ENCODE results near the gene MACROD1. TPM values are rescaled to one million over a fixed set of nuclear protein-coding genes. Genes with fewer than 3 reads are reported as not detected.
A peak's percentile ranks its signal among the peaks of the same experiment; 100 is the strongest.
"Not testable (repeated sequence)": the region's sequence is repeated elsewhere in the genome, so short reads cannot be mapped to it uniquely, and the experiment has no call there.

MACROD1 gene
- polyA plus RNA-seq, 2 donors, result 25.6 to 75.6 TPM

GRCh38 chr11:64176751-64177150 lies 10.8 kb upstream of the MACROD1 start:
- Histone ChIP-seq H3K27ac (ENCODE audit: low read depth in 2 of 2, low read length in 1 of 2) (no peak overlapping the region), H3K4me1 (ENCODE audit: control insufficient read depth in 2 of 2, insufficient read depth in 2 of 2, low read length in 1 of 2) (peaks cover 0 to 6% of the 10 kb centered on the region in 2 donors), H3K9me3 (ENCODE audit: control insufficient read depth in 2 of 2, insufficient read depth in 1 of 2, low read depth in 1 of 2, low read length in 1 of 2) (peaks cover 0 to 2% of the 10 kb centered on the region in 2 donors), H3K27me3 (ENCODE audit: control insufficient read depth in 1 of 2, insufficient read depth in 2 of 2, low read length in 2 of 2) (no peaks in the 10 kb centered on the region), H3K36me3 (ENCODE audit: control insufficient read depth in 2 of 2, insufficient read depth in 2 of 2, low read length in 1 of 2) (no peaks in the 10 kb centered on the region), H3K4me3 (ENCODE audit: low read depth in 1 of 2, low read length in 2 of 2) (no peak overlapping the region)
- WGBS, 2 donors, result 84 to 87% methylated on average over 8 of the region's 8 CpGs

GRCh38 chr11:64173616-64174355 lies 7.9 kb upstream of the MACROD1 start:
- Histone ChIP-seq H3K9me3 (ENCODE audit: control insufficient read depth in 2 of 2, insufficient read depth in 1 of 2, low read depth in 1 of 2, low read length in 1 of 2) (peaks cover 0 to 2% of the 10 kb centered on the region in 2 donors), H3K4me1 (ENCODE audit: control insufficient read depth in 2 of 2, insufficient read depth in 2 of 2, low read length in 1 of 2) (no peaks in the 10 kb centered on the region), H3K36me3 (ENCODE audit: control insufficient read depth in 2 of 2, insufficient read depth in 2 of 2, low read length in 1 of 2) (no peaks in the 10 kb centered on the region), H3K4me3 (ENCODE audit: low read depth in 1 of 2, low read length in 2 of 2) (no peak overlapping the region), H3K27ac (ENCODE audit: low read depth in 2 of 2, low read length in 1 of 2) (no peak overlapping the region), H3K27me3 (ENCODE audit: control insufficient read depth in 1 of 2, insufficient read depth in 2 of 2, low read length in 2 of 2) (no peaks in the 10 kb centered on the region)
- 89 to 90% methylated on average over 4 of the region's 4 CpGs for WGBS, 2 donors

GRCh38 chr11:64170419-64170818 lies 4.5 kb upstream of the MACROD1 start:
- Histone ChIP-seq H3K36me3 (ENCODE audit: control insufficient read depth in 2 of 2, insufficient read depth in 2 of 2, low read length in 1 of 2) (no peaks in the 10 kb centered on the region), H3K4me1 (ENCODE audit: control insufficient read depth in 2 of 2, insufficient read depth in 2 of 2, low read length in 1 of 2) (peaks cover 0 to 2% of the 10 kb centered on the region in 2 donors), H3K27ac (ENCODE audit: low read depth in 2 of 2, low read length in 1 of 2) (no peak overlapping the region), H3K9me3 (ENCODE audit: control insufficient read depth in 2 of 2, insufficient read depth in 1 of 2, low read depth in 1 of 2, low read length in 1 of 2) (peaks cover 0 to 2% of the 10 kb centered on the region in 2 donors), H3K27me3 (ENCODE audit: control insufficient read depth in 1 of 2, insufficient read depth in 2 of 2, low read length in 2 of 2) (no peaks in the 10 kb centered on the region), H3K4me3 (ENCODE audit: low read depth in 1 of 2, low read length in 2 of 2) (no peak overlapping the region)
- WGBS, 2 donors, result 89 to 93% methylated on average over 4 of the region's 4 CpGs

- peak overlapping the region; percentile 71 to 72 for H3K4me3 ChIP-seq (ENCODE audit: low read depth in 1 of 2, low read length in 2 of 2)
- no peaks in the 10 kb centered on the region for H3K9me3 ChIP-seq (ENCODE audit: control insufficient read depth in 2 of 2, insufficient read depth in 1 of 2, low read depth in 1 of 2, low read length in 1 of 2)
- no peaks in the 10 kb centered on the region for H3K27me3 ChIP-seq (ENCODE audit: control insufficient read depth in 1 of 2, insufficient read depth in 2 of 2, low read length in 2 of 2)
- no peaks in the 10 kb centered on the region for H3K36me3 ChIP-seq (ENCODE audit: control insufficient read depth in 2 of 2, insufficient read depth in 2 of 2, low read length in 1 of 2)
- peak overlapping the region; percentile 93 to 94 for H3K27ac ChIP-seq (ENCODE audit: low read depth in 2 of 2, low read length in 1 of 2)
- WGBS, 2 donors, result 1 to 2% methylated on average over 32 of the region's 32 CpGs
- peaks cover 0 to 7% of the 10 kb centered on the region in 2 donors for H3K4me1 ChIP-seq (ENCODE audit: control insufficient read depth in 2 of 2, insufficient read depth in 2 of 2, low read length in 1 of 2)
Measured at GRCh38 chr11:64165481-64165841, 452 bp downstream of the MACROD1 start.

- WGBS, 2 donors, result 49% methylated on average over 20 of the region's 20 CpGs
- Histone ChIP-seq H3K27ac (ENCODE audit: low read depth in 2 of 2, low read length in 1 of 2) (peak overlapping the region in 1 of 2 donors; percentile 94), H3K4me1 (ENCODE audit: control insufficient read depth in 2 of 2, insufficient read depth in 2 of 2, low read length in 1 of 2) (peaks cover 0 to 7% of the 10 kb centered on the region in 2 donors), H3K27me3 (ENCODE audit: control insufficient read depth in 1 of 2, insufficient read depth in 2 of 2, low read length in 2 of 2) (no peaks in the 10 kb centered on the region), H3K4me3 (ENCODE audit: low read depth in 1 of 2, low read length in 2 of 2) (peak overlapping the region; percentile 71 to 72), H3K36me3 (ENCODE audit: control insufficient read depth in 2 of 2, insufficient read depth in 2 of 2, low read length in 1 of 2) (no peaks in the 10 kb centered on the region), H3K9me3 (ENCODE audit: control insufficient read depth in 2 of 2, insufficient read depth in 1 of 2, low read depth in 1 of 2, low read length in 1 of 2) (no peaks in the 10 kb centered on the region)
Measured at GRCh38 chr11:64164392-64165312, 1.3 kb downstream of the MACROD1 start.

- H3K4me1 ChIP-seq (ENCODE audit: control insufficient read depth in 2 of 2, insufficient read depth in 2 of 2, low read length in 1 of 2), result peaks cover 0 to 7% of the 10 kb centered on the region in 2 donors
- no peaks in the 10 kb centered on the region for H3K9me3 ChIP-seq (ENCODE audit: control insufficient read depth in 2 of 2, insufficient read depth in 1 of 2, low read depth in 1 of 2, low read length in 1 of 2)
- no peaks in the 10 kb centered on the region for H3K27me3 ChIP-seq (ENCODE audit: control insufficient read depth in 1 of 2, insufficient read depth in 2 of 2, low read length in 2 of 2)
- H3K4me3 ChIP-seq (ENCODE audit: low read depth in 1 of 2, low read length in 2 of 2), result no peak overlapping the region
- 93 to 94% methylated on average over 5 of the region's 5 CpGs for WGBS, 2 donors
- H3K27ac ChIP-seq (ENCODE audit: low read depth in 2 of 2, low read length in 1 of 2), result no peak overlapping the region
- H3K36me3 ChIP-seq (ENCODE audit: control insufficient read depth in 2 of 2, insufficient read depth in 2 of 2, low read length in 1 of 2), result no peaks in the 10 kb centered on the region
Measured at GRCh38 chr11:64163951-64164350, 2.0 kb downstream of the MACROD1 start.

- not testable (repeated sequence) for H3K27me3 ChIP-seq (ENCODE audit: control insufficient read depth in 1 of 2, insufficient read depth in 2 of 2, low read length in 2 of 2); H3K9me3 ChIP-seq (ENCODE audit: control insufficient read depth in 2 of 2, insufficient read depth in 1 of 2, low read depth in 1 of 2, low read length in 1 of 2)
- WGBS, 2 donors, result 89 to 95% methylated on average over 16 of the region's 16 CpGs
Measured at GRCh38 chr11:64162769-64163168, 3.1 kb downstream of the MACROD1 start.

GRCh38 chr11:64161037-64161436 lies 4.9 kb downstream of the MACROD1 start:
- H3K4me1 ChIP-seq (ENCODE audit: control insufficient read depth in 2 of 2, insufficient read depth in 2 of 2, low read length in 1 of 2), result peaks cover 0 to 7% of the 10 kb centered on the region in 2 donors
- no peaks in the 10 kb centered on the region for H3K27me3 ChIP-seq (ENCODE audit: control insufficient read depth in 1 of 2, insufficient read depth in 2 of 2, low read length in 2 of 2)
- H3K4me3 ChIP-seq (ENCODE audit: low read depth in 1 of 2, low read length in 2 of 2), result no peak overlapping the region
- no peak overlapping the region for H3K27ac ChIP-seq (ENCODE audit: low read depth in 2 of 2, low read length in 1 of 2)
- H3K9me3 ChIP-seq (ENCODE audit: control insufficient read depth in 2 of 2, insufficient read depth in 1 of 2, low read depth in 1 of 2, low read length in 1 of 2), result no peaks in the 10 kb centered on the region
- 94 to 98% methylated on average over 10 of the region's 10 CpGs for WGBS, 2 donors
- H3K36me3 ChIP-seq (ENCODE audit: control insufficient read depth in 2 of 2, insufficient read depth in 2 of 2, low read length in 1 of 2), result peaks cover 0 to 5% of the 10 kb centered on the region in 2 donors

More at GRCh38 chr11:64162769-64163168, 3.1 kb downstream of the MACROD1 start:
- not testable (repeated sequence) for H3K4me3 ChIP-seq (ENCODE audit: low read depth in 1 of 2, low read length in 2 of 2); H3K4me1 ChIP-seq (ENCODE audit: control insufficient read depth in 2 of 2, insufficient read depth in 2 of 2, low read length in 1 of 2); H3K36me3 ChIP-seq (ENCODE audit: control insufficient read depth in 2 of 2, insufficient read depth in 2 of 2, low read length in 1 of 2); H3K27ac ChIP-seq (ENCODE audit: low read depth in 2 of 2, low read length in 1 of 2)

GRCh38 chr11:64157631-64158394 lies 8.1 kb downstream of the MACROD1 start:
- Histone ChIP-seq H3K9me3 (ENCODE audit: control insufficient read depth in 2 of 2, insufficient read depth in 1 of 2, low read depth in 1 of 2, low read length in 1 of 2) (no peaks in the 10 kb centered on the region), H3K4me3 (ENCODE audit: low read depth in 1 of 2, low read length in 2 of 2) (no peak overlapping the region), H3K36me3 (ENCODE audit: control insufficient read depth in 2 of 2, insufficient read depth in 2 of 2, low read length in 1 of 2) (peaks cover 0 to 5% of the 10 kb centered on the region in 2 donors), H3K27me3 (ENCODE audit: control insufficient read depth in 1 of 2, insufficient read depth in 2 of 2, low read length in 2 of 2) (no peaks in the 10 kb centered on the region), H3K4me1 (ENCODE audit: control insufficient read depth in 2 of 2, insufficient read depth in 2 of 2, low read length in 1 of 2) (peaks cover 0 to 2% of the 10 kb centered on the region in 2 donors), H3K27ac (ENCODE audit: low read depth in 2 of 2, low read length in 1 of 2) (no peak overlapping the region)
- whole genome bisulfite sequencing, 2 donors, result 86 to 89% methylated on average over 17 of the region's 17 CpGs
